ENCODE data around the gene CDK14. TPM values are rescaled to one million over a fixed set of nuclear protein-coding genes. Genes with fewer than 3 reads are reported as not detected.

The CDK14 gene
- total RNA-seq, 2 donors from 2014 or later = 10.8 to 14.6 TPM

- no peaks in the 10 kb centered on the region for H3K27me3 ChIP-seq (replicated peaks; ENCODE audit: insufficient read depth)
- no peak for ATAC-seq (ENCODE audit: insufficient number of reproducible peaks, low FRiP score, low read depth)
- H3K36me3 ChIP-seq = no peaks in the 10 kb centered on the region
- no peaks in the 10 kb centered on the region for H3K9me3 ChIP-seq
- no peak for TF ChIP-seq CTCF (IDR thresholded peaks at IDR 0.05)
- H3K27ac ChIP-seq = no peak overlapping the region
- H3K4me3 ChIP-seq = no peak overlapping the region
- DNase-seq (ENCODE audit: low spot score) = no peak
- no peaks in the 10 kb centered on the region for H3K4me1 ChIP-seq (ENCODE audit: control insufficient read depth in 1 of 2, low read depth in 2 of 2)
Measured at GRCh38 chr7:91066627-91067026, 470.5 kb downstream of the CDK14 start.

- Histone ChIP-seq H3K4me3 (no peak overlapping the region), H3K27me3 (replicated peaks; ENCODE audit: insufficient read depth) (no peaks in the 10 kb centered on the region), H3K9me3 (no peaks in the 10 kb centered on the region), H3K27ac (no peak overlapping the region), H3K4me1 (ENCODE audit: control insufficient read depth in 1 of 2, low read depth in 2 of 2) (no peaks in the 10 kb centered on the region), H3K36me3 (no peaks in the 10 kb centered on the region)
- no peak for TF ChIP-seq CTCF (IDR thresholded peaks at IDR 0.05)
- DNase-seq (ENCODE audit: low spot score) (no peak), ATAC-seq (ENCODE audit: insufficient number of reproducible peaks, low FRiP score, low read depth) (no peak)
Measured at GRCh38 chr7:91067242-91067641, 471.1 kb downstream of the CDK14 start.

GRCh38 chr7:91068136-91068795 is 472.1 kb downstream of the CDK14 start:
- no peak for DNase-seq (ENCODE audit: low spot score)
- no peaks in the 10 kb centered on the region for H3K36me3 ChIP-seq
- no peak overlapping the region for H3K4me3 ChIP-seq
- H3K4me1 ChIP-seq (ENCODE audit: control insufficient read depth in 1 of 2, low read depth in 2 of 2) = no peaks in the 10 kb centered on the region
- H3K27ac ChIP-seq = no peak overlapping the region
- no peaks in the 10 kb centered on the region for H3K9me3 ChIP-seq
- H3K27me3 ChIP-seq (replicated peaks; ENCODE audit: insufficient read depth) = no peaks in the 10 kb centered on the region
- ATAC-seq (ENCODE audit: insufficient number of reproducible peaks, low FRiP score, low read depth) = no peak
- TF ChIP-seq CTCF (IDR thresholded peaks at IDR 0.05) = no peak

GRCh38 chr7:91069146-91069545 is 473.0 kb downstream of the CDK14 start:
- ATAC-seq (ENCODE audit: insufficient number of reproducible peaks, low FRiP score, low read depth) (no peak), DNase-seq (ENCODE audit: low spot score) (no peak)
- H3K36me3 ChIP-seq = no peaks in the 10 kb centered on the region
- no peak for TF ChIP-seq CTCF (IDR thresholded peaks at IDR 0.05)
- no peaks in the 10 kb centered on the region for H3K9me3 ChIP-seq
- no peaks in the 10 kb centered on the region for H3K4me1 ChIP-seq (ENCODE audit: control insufficient read depth in 1 of 2, low read depth in 2 of 2)
- H3K27me3 ChIP-seq (replicated peaks; ENCODE audit: insufficient read depth) = no peaks in the 10 kb centered on the region
- no peak overlapping the region for H3K27ac ChIP-seq
- no peak overlapping the region for H3K4me3 ChIP-seq

GRCh38 chr7:91079487-91079886 is 483.4 kb downstream of the CDK14 start:
- peaks cover 23 to 51% of the 10 kb centered on the region in 2 donors for H3K4me1 ChIP-seq (ENCODE audit: control insufficient read depth in 1 of 2, low read depth in 2 of 2)
- no peak for TF ChIP-seq CTCF (IDR thresholded peaks at IDR 0.05)

More at GRCh38 chr7:91079487-91079886, 483.4 kb downstream of the CDK14 start:
- ATAC-seq (ENCODE audit: insufficient number of reproducible peaks, low FRiP score, low read depth) (no peak), DNase-seq (ENCODE audit: low spot score) (no peak)
- Histone ChIP-seq H3K4me3 (no peak overlapping the region), H3K27me3 (replicated peaks; ENCODE audit: insufficient read depth) (no peaks in the 10 kb centered on the region), H3K27ac (peak overlapping the region in 1 of 2 donors; percentile 36), H3K9me3 (no peaks in the 10 kb centered on the region), H3K36me3 (no peaks in the 10 kb centered on the region)

Measured in thoracic aorta (tissue), 2 donors.